RPMI7951 (cell line): Measurements from ENCODE around the gene DIP2C. TPM values are rescaled to one million over a fixed set of nuclear protein-coding genes. Genes with fewer than 3 reads are reported as not detected.
A peak's percentile ranks its signal among the peaks of the same experiment; 100 is the strongest.

ENCODE experiments used
- DNase-seq: peaks from one replicate; pipeline ENCODE4 v3.0.0-alpha.2; 2012; ENCODE audit warnings: low read depth
- total RNA-seq: library from RNA; depleted of rRNA; stranded (reverse); fragments of >200 nt; shearing (Covaris generic); gene quantifications from 2 replicates; pipeline ENCODE4 v1.2.3, GENCODE V29; 2014; rRNA removed

The DIP2C gene
- total RNA-seq, 1 experiment from 2014 or later: 7.0 TPM

DNA sequence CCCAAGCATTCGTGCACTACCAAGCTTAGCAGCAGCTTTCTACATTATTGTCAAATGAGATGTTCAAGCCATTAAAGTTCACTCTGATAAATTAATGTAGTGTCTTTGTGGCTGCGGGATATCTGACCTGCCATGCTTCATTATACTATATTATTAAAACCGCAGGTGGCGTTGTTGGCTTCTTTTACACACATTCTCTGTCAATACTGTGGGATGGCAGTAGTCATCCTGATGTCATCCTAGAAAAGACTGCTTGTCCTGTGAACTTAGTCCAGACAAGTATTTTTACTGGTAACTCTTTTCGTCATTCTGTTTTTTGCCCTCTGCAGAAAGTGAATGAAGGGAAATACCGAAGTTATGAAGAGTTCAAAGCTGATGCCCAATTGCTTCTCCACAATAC is 450.4 kb downstream of the DIP2C start:
- DNase-seq: peak; percentile 8

DNA sequence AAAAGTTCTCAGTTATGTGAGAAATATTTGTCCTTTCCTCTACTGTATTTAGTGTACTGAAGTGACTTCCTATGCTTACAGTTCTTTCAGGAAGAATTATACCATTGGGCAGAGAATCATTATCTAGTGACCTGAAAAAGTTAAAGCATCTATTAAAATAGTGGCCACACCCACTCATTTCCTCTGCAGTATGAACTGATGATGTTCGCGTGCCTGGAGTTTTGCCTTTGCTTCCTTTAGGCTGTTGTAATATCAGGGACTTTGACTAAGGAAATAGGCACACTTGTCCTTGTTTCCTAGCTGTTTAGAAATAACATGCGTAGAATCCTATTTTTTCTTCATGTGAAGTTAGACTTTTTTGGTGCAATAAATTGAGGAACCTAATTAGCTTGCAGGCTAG is 453.6 kb downstream of the DIP2C start:
- no peak for DNase-seq

DNA sequence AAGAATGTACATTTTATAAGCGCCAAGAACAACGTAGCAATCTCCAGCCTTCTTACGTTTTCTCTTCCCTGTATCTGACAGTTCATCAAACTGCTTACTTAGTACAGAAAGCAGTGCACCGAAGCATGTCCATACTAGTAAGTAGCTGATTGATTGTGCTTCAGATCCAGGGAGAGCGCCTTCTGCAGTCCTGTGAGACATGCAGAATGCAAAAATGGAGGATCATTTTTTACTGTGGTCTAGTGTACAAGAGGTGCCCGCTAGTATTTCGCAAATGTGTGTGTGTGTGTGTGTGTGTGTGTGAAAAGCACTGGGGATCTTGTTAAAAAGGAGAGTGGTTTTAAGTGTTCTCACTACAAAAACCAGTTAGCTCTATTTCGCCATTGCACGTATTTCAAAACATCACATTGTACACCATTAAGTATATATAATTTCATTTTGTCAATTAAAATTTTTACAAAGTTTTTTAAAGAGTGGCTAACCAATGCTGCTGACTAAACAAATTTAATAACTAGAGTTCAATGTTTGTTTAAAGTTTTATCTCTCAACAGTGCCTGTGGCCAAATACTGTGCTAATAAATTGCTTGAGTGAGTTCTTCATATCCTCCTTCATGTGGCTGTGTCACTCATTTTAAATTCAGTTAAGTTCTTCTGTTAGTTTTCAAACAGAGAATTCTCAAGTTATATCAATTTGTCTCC is 454.6 kb downstream of the DIP2C start:
- no peak for DNase-seq

DNA sequence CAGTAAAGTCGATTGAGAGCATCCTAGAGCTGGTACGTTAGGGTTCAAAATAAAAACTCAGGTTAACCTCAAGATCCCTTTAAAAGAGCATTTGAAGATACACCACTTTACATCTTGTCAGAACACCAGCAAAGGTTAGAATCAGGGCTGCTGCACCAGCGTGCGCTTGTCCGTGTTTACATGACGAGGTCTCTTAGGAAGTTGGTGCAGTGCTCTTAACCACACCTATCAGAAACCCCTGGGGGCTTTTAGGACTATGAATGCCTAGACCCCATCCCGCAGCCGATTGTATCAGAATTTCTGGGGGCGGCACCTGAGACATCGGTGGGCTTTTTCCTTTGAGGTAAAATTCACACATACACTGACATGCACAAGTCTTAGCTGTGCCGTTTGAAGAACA is 456.6 kb downstream of the DIP2C start:
- DNase-seq: no peak

DNA sequence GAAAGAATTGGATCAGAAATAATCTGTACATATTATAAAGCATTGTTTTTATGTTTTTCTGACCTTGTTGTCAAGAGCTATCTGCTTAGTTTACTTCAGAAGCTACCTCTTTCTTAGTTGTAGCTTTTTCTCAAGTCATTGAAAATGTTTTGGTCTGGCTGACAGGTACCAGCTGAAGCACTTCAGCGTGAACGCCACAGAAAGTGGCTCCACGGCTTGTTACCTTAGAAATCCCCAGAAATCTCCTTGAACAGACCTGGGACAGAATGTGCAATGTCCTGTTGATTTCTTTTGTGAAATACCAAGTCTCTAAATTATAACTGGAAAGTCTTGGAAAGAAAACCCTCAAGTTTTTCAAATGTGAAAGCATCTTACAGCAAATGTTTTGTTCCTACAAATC is 457.4 kb downstream of the DIP2C start:
- no peak for DNase-seq

DNA sequence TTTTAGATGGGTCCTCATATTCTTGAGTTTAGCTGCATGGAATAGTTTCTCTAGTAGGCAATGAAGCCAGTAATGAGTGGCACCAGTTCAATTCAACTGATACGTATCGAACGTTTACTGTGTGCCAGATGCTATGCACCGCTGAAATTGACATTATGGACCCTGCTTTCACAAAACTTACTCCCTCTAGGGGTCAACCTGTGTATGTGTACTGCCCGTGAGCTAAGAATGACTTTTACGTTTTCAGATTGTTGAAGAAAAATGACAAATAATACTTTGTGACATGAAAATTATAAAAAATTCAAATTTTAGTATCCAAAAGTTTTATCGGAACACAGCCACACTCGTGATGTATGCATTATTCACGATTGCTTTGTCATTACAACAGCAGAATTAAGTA is 458.7 kb downstream of the DIP2C start:
- peak; percentile 4 for DNase-seq

DNA sequence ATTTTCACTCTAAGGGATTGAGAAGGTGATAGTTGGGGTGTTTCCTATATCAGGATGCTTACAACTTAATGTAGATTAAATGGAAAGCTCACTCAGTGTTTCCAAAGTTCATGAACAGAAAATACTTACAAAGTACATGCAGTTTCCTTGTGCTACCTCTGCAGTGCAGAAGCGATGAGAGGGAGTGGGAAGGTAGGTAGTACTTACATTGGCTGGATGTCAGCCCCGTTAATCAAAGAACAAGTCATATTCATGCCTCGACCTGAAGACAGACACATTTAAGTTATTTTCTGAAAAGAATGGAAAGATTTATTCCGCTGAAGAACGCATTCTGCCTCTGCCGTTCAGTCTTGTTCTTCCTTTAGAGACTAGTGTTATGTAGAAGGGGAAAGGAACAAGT is 461.1 kb downstream of the DIP2C start:
- no peak for DNase-seq

DNA sequence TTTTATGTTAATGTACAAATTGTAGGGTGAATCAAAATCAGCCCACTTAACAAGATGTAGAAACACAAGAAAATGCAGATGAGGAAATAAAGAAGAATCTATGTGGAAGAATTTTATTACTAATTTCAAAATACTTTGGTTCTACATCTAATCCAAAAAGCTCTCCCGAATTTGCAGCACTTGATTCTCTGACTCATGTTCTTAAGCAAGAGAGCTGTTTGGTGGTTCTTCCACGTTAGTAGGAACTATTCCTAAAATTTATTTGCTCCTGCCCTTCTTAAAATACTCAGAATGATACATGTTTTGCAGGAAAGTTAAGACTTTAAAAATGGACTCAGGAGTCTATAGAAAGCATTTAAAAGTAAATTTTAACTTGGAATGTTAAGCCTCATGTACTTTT is 462.5 kb downstream of the DIP2C start:
- DNase-seq: no peak

DNA sequence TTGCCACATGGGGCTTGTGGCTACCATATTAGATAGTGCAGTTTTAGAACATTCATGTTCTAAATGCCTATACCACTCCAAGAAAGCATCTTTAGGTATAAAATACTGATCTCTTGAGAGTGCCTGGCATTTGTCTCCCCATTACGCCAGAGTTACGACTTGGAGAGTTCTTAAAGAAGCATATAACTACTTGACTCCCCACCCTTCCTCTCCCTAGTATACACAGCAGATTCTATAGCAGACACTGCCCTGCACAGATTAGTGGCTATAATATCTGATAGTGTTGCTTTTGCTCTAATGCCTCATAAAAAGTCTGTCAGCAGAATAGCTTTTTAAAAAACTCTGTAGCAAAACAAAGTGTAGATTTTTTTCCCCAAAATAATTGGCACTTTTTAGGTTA is 463.4 kb downstream of the DIP2C start:
- no peak for DNase-seq

DNA sequence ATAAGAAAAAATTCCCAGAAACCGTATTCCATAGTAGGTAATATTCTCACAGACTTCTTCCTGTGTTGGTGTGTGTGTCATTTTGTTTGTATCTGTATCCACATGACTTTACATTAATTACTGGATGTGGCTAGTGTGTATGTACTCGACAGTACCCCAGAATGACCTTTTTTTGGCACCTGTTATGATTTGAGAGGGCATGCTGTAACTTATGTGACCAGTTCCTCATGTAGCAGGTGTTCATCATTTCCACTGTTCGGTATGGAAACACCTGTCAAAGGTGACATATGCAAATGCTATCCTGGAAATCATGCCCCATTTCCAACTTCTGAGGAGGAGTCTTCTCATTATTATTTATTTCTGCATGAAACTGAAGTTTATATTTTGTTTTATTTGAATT is 464.9 kb downstream of the DIP2C start:
- no peak for DNase-seq

Other genes with a start within 250 kb of the DIP2C start
- 28.8 and 32.7 TPM in 2 replicates for gene LARP4B, start 242.0 kb upstream of the DIP2C start, total RNA-seq